Renal cortex interstitium (tissue), 11 donors: Measurements from ENCODE around the gene DOK4. TPM values are rescaled to one million over a fixed set of nuclear protein-coding genes. Genes with fewer than 3 reads are reported as not detected.

Experiments used
- DNase-seq, 11 donors: peaks; one replicate each; pipeline ENCODE4 v3.0.0-alpha.2; 2013; ENCODE audit warnings: low read depth in 9 of 11, low spot score in 4 of 11; ENCODE audit errors: extremely low read depth in 1 of 11
- polyA plus RNA-seq, 3 donors: library from polyadenylated mRNA; unstranded; fragments of 120-200 nt; gene quantifications; one replicate each; pipeline ENCODE4 v1.2.1, GENCODE V29; 2013; ENCODE audit not compliant: insufficient read length in 3 of 3

DOK4 gene
- polyA plus RNA-seq, 3 donors: 26.2 to 36.8 (median 36.6) TPM

- DNase-seq: no peak
Measured at GRCh38 chr16:57432989-57433388, 53.3 kb downstream of the DOK4 start.

GRCh38 chr16:57432505-57432904, 53.8 kb downstream of the DOK4 start:
- DNase-seq: no peak

DNA sequence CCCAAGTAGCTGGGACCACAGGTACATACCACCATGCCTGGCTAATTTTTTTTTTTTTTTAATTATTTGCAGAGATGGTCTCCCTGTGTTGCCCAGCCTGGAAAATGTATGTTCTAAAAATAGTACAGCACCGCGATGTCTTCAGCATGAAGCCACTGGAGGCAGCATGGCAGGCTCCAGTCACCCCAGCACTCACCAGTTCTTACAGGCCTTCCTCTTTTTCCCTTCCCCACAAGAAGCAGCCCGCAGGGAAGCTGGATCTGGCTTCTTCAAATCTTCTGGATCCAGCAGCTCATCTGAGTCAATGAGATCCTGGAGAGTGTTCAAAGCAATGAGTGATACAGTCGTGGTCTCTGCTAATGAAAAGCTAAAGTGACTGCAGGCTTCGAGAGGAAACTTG, 55.3 kb downstream of the DOK4 start:
- DNase-seq: no peak

GRCh38 chr16:57427824-57428223, 58.5 kb downstream of the DOK4 start:
- no peak for DNase-seq

- no peak for DNase-seq
Measured at GRCh38 chr16:57427307-57427706, 59.0 kb downstream of the DOK4 start.

- no peak for DNase-seq
Measured at GRCh38 chr16:57426356-57426755, 59.9 kb downstream of the DOK4 start.

- no peak for DNase-seq
Measured at GRCh38 chr16:57424583-57424982, 61.7 kb downstream of the DOK4 start.

GRCh38 chr16:57423152-57423551, 63.1 kb downstream of the DOK4 start:
- DNase-seq: no peak

DNA sequence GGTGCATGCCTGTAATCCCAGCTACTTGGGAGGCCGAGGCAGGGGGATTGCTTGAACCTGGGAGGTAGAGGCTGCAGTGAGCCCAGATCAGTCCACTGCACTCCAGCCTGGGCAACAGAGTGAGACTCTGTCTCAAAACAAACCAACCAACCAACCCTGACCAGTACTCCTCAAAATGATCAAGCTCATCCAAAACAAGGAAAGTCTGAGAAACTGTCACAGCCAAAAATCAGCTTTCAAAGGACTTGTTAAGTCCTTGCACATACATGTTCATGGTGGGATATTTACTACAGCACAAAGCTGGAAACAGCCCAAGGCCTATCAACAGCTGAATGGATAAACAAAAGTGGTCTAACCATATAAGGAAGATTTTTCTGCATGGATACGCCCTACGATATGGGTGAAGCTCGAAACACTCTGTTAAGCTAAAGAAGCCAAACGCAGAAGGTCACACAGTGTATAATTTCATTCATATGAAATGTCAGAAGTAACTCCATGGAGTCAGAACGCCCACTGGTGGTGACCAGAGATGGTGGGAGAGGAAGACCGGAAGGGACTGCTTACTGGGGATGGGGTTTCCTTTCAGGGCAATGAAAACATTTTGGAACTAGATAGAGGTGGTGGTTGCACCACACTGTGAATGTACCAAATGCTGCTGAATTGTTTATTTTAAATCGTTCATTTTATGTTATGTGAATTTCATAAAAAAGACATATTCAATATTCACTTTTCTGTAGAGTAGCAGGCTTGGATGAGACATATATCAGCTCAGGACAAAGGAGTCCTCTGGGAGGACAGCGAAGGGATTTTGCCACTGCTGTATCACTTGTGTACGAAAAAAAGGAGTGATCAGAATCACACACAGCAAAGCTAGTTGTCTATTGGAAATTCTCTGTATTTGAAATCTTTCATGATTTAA, 64.0 kb downstream of the DOK4 start:
- DNase-seq: peak in 10 of 11 donors; percentile 33 to 74 (median 62)

Other genes with a start within 250 kb of the DOK4 start
- gene ARL2BP, start 241.2 kb downstream of the DOK4 start, polyA plus RNA-seq: 10 to 100 TPM; 76.3 to 79.4 (median 77.9) TPM
- 10 to 100 TPM; 14.7 to 29.7 (median 15.8) TPM for gene PLLP, start 201.8 kb downstream of the DOK4 start, polyA plus RNA-seq
- gene CCL22, start 127.7 kb downstream of the DOK4 start, polyA plus RNA-seq: under 1 TPM; 0.08 to 0.13 (median 0.12) TPM
- 10 to 100 TPM; 24.2 to 41.9 (median 30.4) TPM for gene CX3CL1, start 114.0 kb downstream of the DOK4 start, polyA plus RNA-seq
- under 1 TPM in 2 of 3 donors, not detected in 1; 0.19 to 0.38 TPM for gene CCL17, start 81.7 kb downstream of the DOK4 start, polyA plus RNA-seq
- 100 to 1,000 TPM in 1 of 3 donors, 10 to 100 TPM in 2; 92.1 to 110 (median 95.7) TPM for gene CIAPIN1, start 39.1 kb downstream of the DOK4 start, polyA plus RNA-seq
- gene COQ9, start 39.0 kb downstream of the DOK4 start, polyA plus RNA-seq: 100 to 1,000 TPM in 1 of 3 donors, 10 to 100 TPM in 2; 94.3 to 108 (median 96.0) TPM
- gene POLR2C, start 23.8 kb downstream of the DOK4 start, polyA plus RNA-seq: 10 to 100 TPM; 79.9 to 89.8 (median 88.4) TPM
- 10 to 100 TPM; 13.7 to 21.6 (median 17.9) TPM for gene CCDC102A, start 50.1 kb upstream of the DOK4 start, polyA plus RNA-seq
- gene ADGRG5, start 56.1 kb upstream of the DOK4 start, polyA plus RNA-seq: 1 to 10 TPM in 2 of 3 donors, under 1 TPM in 1; 0.93 to 2.1 (median 1.2) TPM
- gene ADGRG1, start 142.1 kb upstream of the DOK4 start, polyA plus RNA-seq: 10 to 100 TPM; 58.2 to 93.6 (median 59.3) TPM
- gene ADGRG3, start 181.8 kb upstream of the DOK4 start, polyA plus RNA-seq: under 1 TPM; 0.21 to 0.48 (median 0.27) TPM
- gene DRC7, start 208.3 kb upstream of the DOK4 start, polyA plus RNA-seq: 1 to 10 TPM; 2.4 to 4.8 (median 3.8) TPM
- gene KATNB1, start 249.3 kb upstream of the DOK4 start, polyA plus RNA-seq: 10 to 100 TPM; 18.2 to 24.9 (median 21.9) TPM